Panc1 (cell line): ENCODE results near the gene CMTM8. TPM values are rescaled to one million over a fixed set of nuclear protein-coding genes. Genes with fewer than 3 reads are reported as not detected.

Experiments
- ATAC-seq: fragments of 200-7000 bp; cut with Tn5 transposase; 2 replicates; pipeline ENCODE4 v1.9.1; 2020; ENCODE audit warnings: mild to moderate bottlenecking, moderate library complexity
- BruUV-seq: library from RNA; stranded (reverse); fragments of 400-500 nt; replicated peaks from 2 replicates; lab custom pipeline; 2021; lab: Mats Ljungman, UMichigan
- CTCF ChIA-PET: fragments of 300-600 bp; sonication (Branson Sonifier 250); formaldehyde crosslinking; loops from one replicate; lab custom pipeline; 2022; ENCODE audit warnings: antibody characterized with exemption; lab: Charles Lee
- POLR2A ChIA-PET: fragments of 300-600 bp; sonication (Branson Sonifier 250); formaldehyde crosslinking; loops from one replicate; lab custom pipeline; 2022; ENCODE audit warnings: antibody characterized with exemption; lab: Charles Lee
- DNase-seq: peaks from one replicate; pipeline ENCODE4 v3.0.0-alpha.2; 2010; ENCODE audit warnings: low read depth, low spot score
- H3K27ac ChIP-seq: 2 replicates; pipeline ENCODE4 v1.5.1; 2011; ENCODE audit warnings: mild to moderate bottlenecking, low read length, inconsistent platforms
- H3K27me3 ChIP-seq: fragments of 200-500 bp; sonication (Bioruptor generic); 2 replicates; pipeline ENCODE4 v1.6.0; 2014; ENCODE audit warnings: low read length, inconsistent platforms; ENCODE audit not compliant: control insufficient read depth, insufficient read depth
- H3K36me3 ChIP-seq: fragments of 200-500 bp; sonication (Bioruptor generic); 2 replicates; pipeline ENCODE4 v1.5.1; 2014; ENCODE audit warnings: inconsistent platforms, mild to moderate bottlenecking, low read length, moderate library complexity; ENCODE audit not compliant: control insufficient read depth, insufficient read depth
- H3K4me1 ChIP-seq: 2 replicates; pipeline ENCODE4 v1.5.1; 2011; ENCODE audit warnings: inconsistent platforms, mild to moderate bottlenecking, low read length, moderate library complexity; ENCODE audit not compliant: control insufficient read depth, insufficient read depth
- H3K4me3 ChIP-seq, 2 experiments: 2 replicates each; pipeline ENCODE4 v1.5.1; 2011 to 2012; ENCODE audit warnings: low read depth in 2 of 2, low read length in 2 of 2, mild to moderate bottlenecking in 2 of 2, inconsistent platforms in 1 of 2, moderate library complexity in 1 of 2
- H3K9me3 ChIP-seq: fragments of 200-500 bp; sonication (Bioruptor generic); 2 replicates; pipeline ENCODE4 v1.5.1; 2014; ENCODE audit warnings: low read depth, mild to moderate bottlenecking, inconsistent platforms, low read length, moderate library complexity; ENCODE audit not compliant: control insufficient read depth, insufficient read depth
- POLR2AphosphoS5 ChIP-seq: IDR thresholded peaks from 2 replicates; pipeline ENCODE4 v1.6.1; 2012; ENCODE audit warnings: mild to moderate bottlenecking, low read depth, low read length, moderate library complexity
- SIN3A ChIP-seq: IDR thresholded peaks from 2 replicates; pipeline ENCODE4 v1.6.1; 2012; ENCODE audit warnings: low read depth, mild to moderate bottlenecking, low read length, moderate library complexity, borderline replicate concordance; ENCODE audit not compliant: insufficient read depth
- TCF7L2 ChIP-seq: IDR thresholded peaks from 2 replicates; pipeline ENCODE4 v1.6.1; 2011; ENCODE audit warnings: mild to moderate bottlenecking, low read depth, low read length, inconsistent platforms
- in situ Hi-C: cut with HindIII; loops from 2 replicates; pipeline ENCODE4 v1.10.0; 2016; ENCODE audit warnings: low sequenced_read_pairs, low pct_unique_long_range_greater_than_20kb
- intact Hi-C: fragments of 100-400 bp; cut with micrococcal nuclease; formaldehyde crosslinking; loops from one replicate; pipeline ENCODE4 v1.10.0; 2022; ENCODE audit not compliant: unreplicated experiment
- total RNA-seq: library from RNA; stranded (reverse); gene quantifications from one replicate; pipeline ENCODE4 v1.2.1, GENCODE V29; 2021; ENCODE audit not compliant: unreplicated experiment
- TF ChIP-seq, protein P1 (sequence below), 2 experiments: IDR thresholded peaks; 2 replicates each; pipeline ENCODE4 v1.6.1; 2011 to 2012; ENCODE audit warnings: low read depth in 2 of 2, control low read depth in 1 of 2, low read length in 1 of 2, mild to moderate bottlenecking in 1 of 2, moderate library complexity in 1 of 2; ENCODE audit not compliant: insufficient read depth in 1 of 2
- TF ChIP-seq, protein P2 (sequence below): fragments of 450-650 bp; IDR thresholded peaks from 2 replicates; pipeline ENCODE4 v1.5.1; 2017; ENCODE audit warnings: mild to moderate bottlenecking

Gene CMTM8
- total RNA-seq, 1 experiment from 2014 or later: 9.8 TPM

DNA sequence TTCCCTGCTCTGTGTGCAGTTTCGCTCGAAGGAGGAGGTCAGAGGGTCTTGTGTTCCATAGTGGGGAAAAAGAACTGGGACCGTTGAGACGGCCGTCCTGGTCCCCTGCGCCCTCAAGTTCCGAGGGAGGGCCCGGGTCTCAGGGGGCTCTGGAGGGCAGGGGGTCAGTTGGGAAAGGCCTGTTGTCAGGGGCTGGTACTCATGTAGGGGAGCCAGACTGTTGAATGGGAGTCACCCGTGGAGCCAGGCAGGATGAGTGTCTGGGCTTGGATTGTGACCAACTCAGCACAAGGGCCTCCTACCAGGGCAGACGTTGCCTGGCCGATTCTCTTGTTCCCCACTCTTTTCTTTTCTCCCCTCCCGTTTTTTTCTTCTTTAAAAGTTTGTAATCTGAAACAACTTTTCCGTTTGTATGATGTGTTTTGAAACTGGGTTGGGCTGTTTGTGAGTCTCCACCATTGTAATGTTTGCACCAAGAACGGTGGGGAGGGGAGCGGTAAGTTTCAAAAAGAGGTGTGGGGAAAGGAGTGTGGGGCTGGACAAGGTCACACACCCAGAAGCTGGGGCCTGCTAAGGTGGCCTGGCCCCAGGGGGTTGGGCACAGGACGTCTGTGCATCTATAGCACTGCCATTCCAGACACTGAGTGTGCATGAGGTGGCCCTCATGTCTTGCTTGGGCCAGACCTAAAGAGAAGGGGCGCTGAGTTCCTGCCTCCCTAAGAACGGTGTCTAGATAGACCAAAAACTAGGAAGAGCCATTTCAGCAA, 154.2 kb downstream of the CMTM8 start:
- Histone ChIP-seq H3K4me1 (peaks cover 4% of the 10 kb centered on the region), H3K27me3 (no peaks in the 10 kb centered on the region), H3K36me3 (peaks cover 3% of the 10 kb centered on the region; the same call in 1 of the 2 replicates), H3K4me3 (peak overlapping the region; percentile 77 to 80), H3K9me3 (no peaks in the 10 kb centered on the region), H3K27ac (peak overlapping the region; percentile 83)
- CTCF ChIA-PET: no interaction called here
- intact Hi-C loops: no loop called here
- TF ChIP-seq TCF7L2 (no peak), SIN3A (no peak), POLR2AphosphoS5 (no peak)
- TF ChIP-seq, protein P1, sequence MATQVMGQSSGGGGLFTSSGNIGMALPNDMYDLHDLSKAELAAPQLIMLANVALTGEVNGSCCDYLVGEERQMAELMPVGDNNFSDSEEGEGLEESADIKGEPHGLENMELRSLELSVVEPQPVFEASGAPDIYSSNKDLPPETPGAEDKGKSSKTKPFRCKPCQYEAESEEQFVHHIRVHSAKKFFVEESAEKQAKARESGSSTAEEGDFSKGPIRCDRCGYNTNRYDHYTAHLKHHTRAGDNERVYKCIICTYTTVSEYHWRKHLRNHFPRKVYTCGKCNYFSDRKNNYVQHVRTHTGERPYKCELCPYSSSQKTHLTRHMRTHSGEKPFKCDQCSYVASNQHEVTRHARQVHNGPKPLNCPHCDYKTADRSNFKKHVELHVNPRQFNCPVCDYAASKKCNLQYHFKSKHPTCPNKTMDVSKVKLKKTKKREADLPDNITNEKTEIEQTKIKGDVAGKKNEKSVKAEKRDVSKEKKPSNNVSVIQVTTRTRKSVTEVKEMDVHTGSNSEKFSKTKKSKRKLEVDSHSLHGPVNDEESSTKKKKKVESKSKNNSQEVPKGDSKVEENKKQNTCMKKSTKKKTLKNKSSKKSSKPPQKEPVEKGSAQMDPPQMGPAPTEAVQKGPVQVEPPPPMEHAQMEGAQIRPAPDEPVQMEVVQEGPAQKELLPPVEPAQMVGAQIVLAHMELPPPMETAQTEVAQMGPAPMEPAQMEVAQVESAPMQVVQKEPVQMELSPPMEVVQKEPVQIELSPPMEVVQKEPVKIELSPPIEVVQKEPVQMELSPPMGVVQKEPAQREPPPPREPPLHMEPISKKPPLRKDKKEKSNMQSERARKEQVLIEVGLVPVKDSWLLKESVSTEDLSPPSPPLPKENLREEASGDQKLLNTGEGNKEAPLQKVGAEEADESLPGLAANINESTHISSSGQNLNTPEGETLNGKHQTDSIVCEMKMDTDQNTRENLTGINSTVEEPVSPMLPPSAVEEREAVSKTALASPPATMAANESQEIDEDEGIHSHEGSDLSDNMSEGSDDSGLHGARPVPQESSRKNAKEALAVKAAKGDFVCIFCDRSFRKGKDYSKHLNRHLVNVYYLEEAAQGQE (IDR thresholded peaks at IDR 0.05; ENCODE audit: insufficient read depth in 1 of 2, low read depth in 2 of 2, low read length in 1 of 2): no peak
- TF ChIP-seq, protein P2, sequence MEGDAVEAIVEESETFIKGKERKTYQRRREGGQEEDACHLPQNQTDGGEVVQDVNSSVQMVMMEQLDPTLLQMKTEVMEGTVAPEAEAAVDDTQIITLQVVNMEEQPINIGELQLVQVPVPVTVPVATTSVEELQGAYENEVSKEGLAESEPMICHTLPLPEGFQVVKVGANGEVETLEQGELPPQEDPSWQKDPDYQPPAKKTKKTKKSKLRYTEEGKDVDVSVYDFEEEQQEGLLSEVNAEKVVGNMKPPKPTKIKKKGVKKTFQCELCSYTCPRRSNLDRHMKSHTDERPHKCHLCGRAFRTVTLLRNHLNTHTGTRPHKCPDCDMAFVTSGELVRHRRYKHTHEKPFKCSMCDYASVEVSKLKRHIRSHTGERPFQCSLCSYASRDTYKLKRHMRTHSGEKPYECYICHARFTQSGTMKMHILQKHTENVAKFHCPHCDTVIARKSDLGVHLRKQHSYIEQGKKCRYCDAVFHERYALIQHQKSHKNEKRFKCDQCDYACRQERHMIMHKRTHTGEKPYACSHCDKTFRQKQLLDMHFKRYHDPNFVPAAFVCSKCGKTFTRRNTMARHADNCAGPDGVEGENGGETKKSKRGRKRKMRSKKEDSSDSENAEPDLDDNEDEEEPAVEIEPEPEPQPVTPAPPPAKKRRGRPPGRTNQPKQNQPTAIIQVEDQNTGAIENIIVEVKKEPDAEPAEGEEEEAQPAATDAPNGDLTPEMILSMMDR: no peak
- POLR2A ChIA-PET: no interaction called here
- DNase-seq: no peak
- in situ Hi-C loops: no loop called here
- TSS peak; percentile 60 for BruUV-seq
- ATAC-seq: peak; percentile 35

DNA sequence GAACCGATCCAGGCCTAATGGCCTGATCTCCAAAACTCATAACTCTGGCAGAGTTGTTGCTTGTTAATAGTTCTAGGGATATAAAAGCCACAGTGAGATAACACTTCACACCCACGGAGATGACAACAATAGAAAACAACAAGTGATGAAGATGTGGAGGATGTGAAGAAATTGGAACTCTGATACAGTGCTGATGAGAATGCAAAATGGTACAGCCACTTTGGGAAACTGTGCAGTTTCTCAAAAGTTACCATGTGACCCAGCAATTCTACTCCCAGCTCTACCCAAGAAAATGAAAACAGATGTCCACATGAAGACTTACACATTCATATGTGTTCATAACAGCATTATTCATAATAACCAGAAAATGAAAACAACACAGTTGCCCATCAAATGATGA, 157.0 kb downstream of the CMTM8 start:
- intact Hi-C loops (no loop called here), in situ Hi-C loops (no loop called here)
- TF ChIP-seq, protein P1 (IDR thresholded peaks at IDR 0.05; ENCODE audit: insufficient read depth in 1 of 2, low read depth in 2 of 2, low read length in 1 of 2): no peak
- TF ChIP-seq SIN3A (no peak), POLR2AphosphoS5 (no peak), TCF7L2 (no peak)
- TF ChIP-seq, protein P2: no peak
- Histone ChIP-seq H3K4me3 (no peak overlapping the region), H3K27ac (no peak overlapping the region), H3K36me3 (peaks cover 3% of the 10 kb centered on the region; the same call in 1 of the 2 replicates), H3K4me1 (peaks cover 12% of the 10 kb centered on the region), H3K9me3 (no peaks in the 10 kb centered on the region), H3K27me3 (no peaks in the 10 kb centered on the region)
- DNase-seq: no peak
- ATAC-seq: no peak
- POLR2A ChIA-PET: interaction anchor here (0.7 kb wide), 1 partner anchor 21 kb away, joined by 3 read pairs; no protein-coding TSS in a partner anchor
- CTCF ChIA-PET: no interaction called here
- TSS peak; percentile 61 for BruUV-seq
